GM12892 (cell line): ENCODE measurements around the gene ZC2HC1B.
"Not testable (repeated sequence)": the region's sequence is repeated elsewhere in the genome, so short reads cannot be mapped to it uniquely, and the experiment has no call there.

ENCODE experiments used
- DNase-seq: peaks from one replicate; pipeline ENCODE4 v3.0.0; 2011; ENCODE audit not compliant: insufficient read length
- FAIRE-seq: peaks from 2 replicates; lab custom pipeline; 2011; peaks lifted over from hg19 to GRCh38; lab: Jason Lieb, UNC
- POLR2A ChIP-seq: IDR thresholded peaks from 2 replicates; pipeline ENCODE4 v1.6.1; 2011; ENCODE audit warnings: low read depth, low read length, control low read depth
- POLR2AphosphoS5 ChIP-seq: IDR thresholded peaks from 2 replicates; pipeline ENCODE4 v1.6.1; 2011; ENCODE audit warnings: low read depth, low read length, control low read depth
- TAF1 ChIP-seq: IDR thresholded peaks from 2 replicates; pipeline ENCODE4 v1.6.1; 2011; ENCODE audit warnings: low read depth, mild to moderate bottlenecking, control low read depth, low read length, borderline replicate concordance

Gene ZC2HC1B

DNA sequence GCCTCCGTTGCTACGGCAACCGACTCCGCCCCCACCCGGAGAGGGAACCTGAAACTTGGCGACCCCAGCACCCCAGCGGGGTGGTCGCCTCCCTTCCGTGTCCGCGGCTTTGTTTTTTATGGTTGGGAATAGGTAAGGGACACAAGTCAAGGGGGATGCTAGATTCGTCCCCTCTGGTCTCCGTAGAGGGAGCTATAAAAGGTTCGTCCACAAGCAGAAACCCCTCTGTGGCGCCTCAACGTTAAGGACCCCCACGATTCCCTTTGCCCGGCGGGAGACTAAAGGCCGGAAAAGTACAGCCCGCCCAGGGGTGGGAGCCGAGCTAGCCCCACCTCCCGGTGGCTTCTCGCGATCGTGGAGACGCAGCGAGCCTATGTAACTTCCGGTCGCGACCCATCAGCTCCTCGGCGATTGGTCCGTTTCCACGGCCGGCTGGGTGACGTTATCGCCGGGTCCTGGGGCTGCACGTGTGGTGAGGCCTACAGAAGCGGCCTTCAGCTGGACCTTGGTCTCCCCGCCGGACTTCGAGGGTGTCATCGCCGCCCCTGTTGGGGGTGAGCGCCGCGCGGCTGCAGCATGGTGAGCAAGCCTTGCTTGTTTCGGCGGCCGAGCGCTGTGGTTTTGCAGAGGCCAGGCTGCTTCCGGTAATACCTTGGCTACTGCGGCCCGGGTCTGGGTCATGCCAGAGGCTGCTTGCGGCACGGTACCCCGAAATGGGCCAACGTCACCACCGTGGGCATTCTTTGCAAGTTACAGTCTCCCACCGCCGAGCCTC lies 21.2 kb upstream of the ZC2HC1B start, which contains the start of gene LTV1:
TSS of gene LTV1 (plus strand) at position 437 of the 775 bp plus-strand sequence. CDS start at position 577, 140 bp downstream.
- peak; percentile 100 for FAIRE-seq
- DNase-seq = peak; percentile 94

DNA sequence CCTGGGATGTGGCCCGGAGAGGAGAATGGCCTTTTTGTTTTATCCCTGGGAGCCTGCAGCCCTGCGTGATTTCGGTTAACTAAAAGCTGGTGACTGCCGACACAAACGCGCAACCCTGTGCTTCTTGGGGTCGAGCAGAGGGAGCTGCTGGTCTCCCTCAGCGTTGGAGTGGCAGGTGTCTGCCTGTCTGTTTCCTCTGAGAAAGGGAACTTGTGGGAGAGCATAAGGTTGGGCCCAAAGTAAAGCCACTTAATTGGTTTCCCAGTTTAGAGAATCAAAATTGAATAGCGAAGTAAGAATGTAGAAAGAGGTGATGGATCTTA lies 20.6 kb upstream of the ZC2HC1B start:
- no peak for DNase-seq
- FAIRE-seq = no peak
- TF ChIP-seq POLR2A (no peak), TAF1 (no peak), POLR2AphosphoS5 (no peak)

More for the DNA sequence above, 21.2 kb upstream of the ZC2HC1B start, which contains the start of gene LTV1:
- TF ChIP-seq TAF1 (0 out of 2 replicates have a peak, but pooled peaks have one; percentile 60), POLR2A (peak; percentile 87), POLR2AphosphoS5 (peak; percentile 89)

DNA sequence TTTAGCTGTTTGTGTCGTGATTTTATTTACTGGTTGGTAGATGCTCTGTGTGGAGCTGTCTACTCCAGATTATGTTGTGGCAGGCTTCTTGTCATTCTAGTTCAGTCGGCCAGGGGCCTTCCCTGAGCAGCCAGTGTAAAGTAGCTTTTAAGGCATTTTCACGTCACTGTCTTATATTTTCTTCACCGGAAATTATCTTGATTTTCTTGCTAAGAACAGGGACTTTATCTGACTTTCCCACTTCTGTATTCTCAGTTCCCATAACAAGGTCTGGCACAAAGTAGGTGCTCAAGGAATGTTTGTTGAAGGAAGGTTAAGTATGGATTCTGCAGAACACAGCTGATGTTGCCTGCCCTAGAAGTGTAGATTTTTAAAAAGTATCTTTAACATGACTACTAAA lies 20.3 kb upstream of the ZC2HC1B start:
- TF ChIP-seq POLR2AphosphoS5 (no peak), POLR2A (no peak), TAF1 (no peak)
- FAIRE-seq = peak; percentile 5
- no peak for DNase-seq

DNA sequence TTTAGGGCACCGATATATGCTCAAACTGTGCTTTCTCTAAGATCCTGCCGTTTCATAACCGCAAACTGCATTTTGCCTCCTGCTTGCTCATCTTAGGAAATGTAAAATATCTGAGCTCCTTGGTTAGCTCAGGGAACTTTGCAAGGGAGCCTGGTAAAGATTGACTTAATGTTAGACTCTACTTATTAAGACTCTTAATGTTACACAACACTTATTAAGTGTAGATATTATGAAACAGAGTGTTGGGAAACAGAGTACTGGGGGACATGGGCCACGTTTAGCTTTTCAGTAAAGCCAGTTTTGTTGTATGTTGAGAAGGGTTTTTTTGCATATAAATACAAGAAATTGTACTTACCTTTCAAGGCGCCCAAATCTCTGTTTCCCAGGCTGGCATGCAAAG lies 19.2 kb upstream of the ZC2HC1B start:
- FAIRE-seq = no peak
- TF ChIP-seq POLR2AphosphoS5 (no peak), POLR2A (no peak), TAF1 (no peak)
- DNase-seq = no peak

DNA sequence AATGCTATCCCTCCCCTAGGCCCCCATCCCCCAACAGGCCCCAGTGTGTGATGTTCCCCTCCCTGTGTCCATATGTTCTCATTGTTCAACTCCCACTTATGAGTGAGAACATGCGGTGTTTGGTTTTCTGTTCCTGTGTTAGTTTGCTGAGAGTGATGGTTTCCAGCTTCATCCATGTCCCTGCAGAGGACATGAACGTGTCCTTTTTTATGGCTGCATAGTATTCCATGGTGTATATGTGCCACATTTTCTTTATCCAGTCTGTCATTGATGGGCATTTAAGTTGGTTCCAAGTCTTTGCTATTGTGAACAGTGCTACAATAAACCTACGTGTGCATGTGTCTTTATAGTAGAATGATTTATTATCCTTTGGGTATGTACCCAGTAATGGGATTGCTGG lies 12.6 kb upstream of the ZC2HC1B start:
- FAIRE-seq, DNase-seq: not testable (repeated sequence)

DNA sequence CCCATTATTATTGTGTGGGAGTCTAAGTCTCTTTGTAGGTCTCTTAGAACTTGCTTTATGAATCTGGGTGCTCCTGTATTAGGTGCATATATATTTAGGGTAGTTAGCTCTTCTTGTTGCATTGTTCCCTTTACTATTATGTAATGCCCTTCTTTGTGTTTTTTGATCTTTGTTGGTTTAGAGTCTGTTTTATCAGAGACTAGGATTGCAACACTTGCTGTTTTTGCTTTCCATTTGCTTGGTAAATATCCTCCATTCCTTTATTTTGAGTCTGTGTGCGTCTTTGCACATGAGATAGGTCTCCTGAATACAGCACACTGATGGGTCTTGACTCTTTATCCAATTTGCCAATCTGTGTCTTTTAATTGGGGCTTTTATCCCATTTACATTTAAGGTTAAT lies 9.2 kb upstream of the ZC2HC1B start:
- not testable (repeated sequence) for FAIRE-seq, DNase-seq

DNA sequence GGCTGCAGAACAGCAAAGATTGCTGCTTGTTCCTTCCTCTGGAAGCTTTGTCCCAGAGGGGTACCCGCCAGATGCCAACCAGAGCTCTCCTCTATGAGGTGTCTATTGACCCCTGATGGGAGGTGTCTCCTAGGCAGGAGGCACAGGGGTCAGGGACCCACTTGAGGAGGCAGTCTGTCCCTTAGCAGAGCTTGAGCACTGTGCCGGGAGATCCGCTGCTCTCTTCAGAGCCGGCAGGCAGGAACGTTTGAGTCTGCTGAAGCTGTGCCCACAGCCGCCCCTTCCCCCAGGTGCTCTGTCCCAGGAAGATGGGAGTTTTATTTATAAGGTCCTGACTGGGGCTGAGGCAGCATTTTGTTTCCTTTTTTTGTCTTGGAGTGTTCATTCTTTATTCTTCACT lies 7.5 kb upstream of the ZC2HC1B start:
- FAIRE-seq, DNase-seq: not testable (repeated sequence)

DNA sequence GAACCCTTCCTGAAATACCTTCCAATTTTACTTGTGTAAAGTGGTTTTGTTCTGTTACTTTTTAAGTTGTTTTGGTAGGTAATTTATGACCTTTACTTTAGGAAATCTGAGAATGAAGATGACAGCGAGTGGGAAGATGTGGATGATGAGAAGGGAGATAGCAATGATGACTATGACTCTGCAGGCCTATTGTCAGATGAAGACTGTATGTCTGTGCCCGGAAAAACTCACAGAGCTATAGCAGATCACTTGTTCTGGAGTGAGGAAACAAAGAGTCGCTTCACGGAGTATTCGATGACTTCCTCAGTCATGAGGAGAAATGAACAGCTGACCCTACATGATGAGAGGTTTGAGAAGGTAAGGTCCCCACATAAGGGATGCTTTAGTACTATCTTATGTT lies 6.6 kb upstream of the ZC2HC1B start:
- FAIRE-seq (no peak), DNase-seq (no peak)
- TF ChIP-seq POLR2AphosphoS5 (no peak), POLR2A (no peak), TAF1 (no peak)

DNA sequence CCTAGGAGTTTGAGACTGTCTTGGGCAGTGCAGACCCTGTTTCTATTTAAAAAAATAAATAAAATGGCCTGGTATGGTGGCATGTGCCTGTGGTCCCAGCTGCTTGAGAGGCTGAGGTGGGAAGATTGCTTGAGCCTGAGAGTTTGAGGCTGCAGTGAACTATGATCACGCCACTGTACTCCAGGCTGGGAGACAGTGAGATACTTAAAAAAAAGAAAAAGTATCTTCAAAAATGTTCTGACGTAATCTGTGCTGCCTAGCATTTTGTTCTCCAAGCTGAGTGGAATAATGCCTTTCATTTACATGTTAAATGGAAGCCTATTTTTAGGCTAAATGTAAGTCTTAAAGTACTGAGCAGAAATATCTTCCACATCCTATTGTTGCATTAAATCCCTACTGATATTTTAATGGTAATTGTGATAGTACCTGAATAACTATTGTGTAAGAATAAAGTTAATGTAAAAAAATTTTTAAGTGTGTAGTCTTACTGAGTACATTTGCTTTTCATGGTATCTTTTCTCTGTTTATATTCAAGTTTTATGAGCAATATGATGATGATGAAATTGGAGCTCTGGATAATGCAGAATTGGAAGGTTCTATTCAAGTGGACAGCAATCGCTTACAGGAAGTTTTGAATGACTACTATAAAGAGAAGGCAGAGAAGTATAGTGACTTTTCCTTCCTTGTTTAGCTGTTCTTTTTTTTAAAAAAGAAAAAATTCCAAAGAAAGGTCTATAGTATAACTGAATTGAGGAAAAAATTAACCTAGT lies 4.2 kb upstream of the ZC2HC1B start:
- TF ChIP-seq POLR2AphosphoS5 (no peak), TAF1 (no peak), POLR2A (no peak)

DNA sequence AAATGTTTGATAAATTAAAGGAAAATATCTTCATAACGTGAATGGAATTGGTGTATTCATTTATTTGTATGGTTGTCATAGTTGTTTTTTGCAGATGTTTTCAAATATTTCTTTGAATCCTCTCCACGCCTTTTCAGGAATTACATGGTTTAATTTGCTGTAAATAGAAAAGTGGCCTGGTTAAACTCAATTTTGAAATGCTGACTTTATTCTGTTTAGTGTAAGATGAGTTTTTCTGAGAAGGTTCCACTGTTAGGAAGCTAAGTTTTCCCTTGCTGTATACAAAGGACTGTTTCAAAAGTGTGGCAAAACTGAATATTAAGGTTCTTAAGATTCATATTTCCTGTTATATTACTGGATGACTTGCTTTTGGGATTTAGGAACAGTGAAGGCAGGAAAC lies 503 bp upstream of the ZC2HC1B start:
- FAIRE-seq = no peak
- DNase-seq = no peak
- TF ChIP-seq POLR2AphosphoS5 (no peak), TAF1 (no peak), POLR2A (no peak)

More for the DNA sequence above, 4.2 kb upstream of the ZC2HC1B start:
- FAIRE-seq (no peak), DNase-seq (no peak)

DNA sequence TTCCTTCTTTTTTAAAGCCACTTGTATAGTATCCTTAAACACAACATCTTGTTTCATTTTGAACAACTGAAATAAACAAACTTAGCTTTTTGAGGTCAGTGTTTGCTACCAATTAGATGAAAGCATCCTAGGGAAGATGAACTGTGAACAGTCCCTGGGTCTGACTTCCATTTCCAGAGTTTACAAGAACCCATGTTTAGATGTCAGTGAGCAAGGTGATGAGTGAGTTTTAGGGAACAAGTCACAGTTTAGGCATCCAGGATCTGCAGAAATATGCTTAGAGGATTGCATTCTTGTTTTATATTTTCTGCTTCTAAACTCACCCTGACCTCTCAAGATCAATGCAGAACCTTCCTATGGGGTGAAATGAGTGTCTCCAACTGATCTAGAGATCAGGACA lies 3.0 kb downstream of the ZC2HC1B start:
- DNase-seq = no peak
- TF ChIP-seq POLR2A = no peak
- TF ChIP-seq POLR2AphosphoS5 = no peak
- TF ChIP-seq TAF1 = no peak
- FAIRE-seq = no peak

DNA sequence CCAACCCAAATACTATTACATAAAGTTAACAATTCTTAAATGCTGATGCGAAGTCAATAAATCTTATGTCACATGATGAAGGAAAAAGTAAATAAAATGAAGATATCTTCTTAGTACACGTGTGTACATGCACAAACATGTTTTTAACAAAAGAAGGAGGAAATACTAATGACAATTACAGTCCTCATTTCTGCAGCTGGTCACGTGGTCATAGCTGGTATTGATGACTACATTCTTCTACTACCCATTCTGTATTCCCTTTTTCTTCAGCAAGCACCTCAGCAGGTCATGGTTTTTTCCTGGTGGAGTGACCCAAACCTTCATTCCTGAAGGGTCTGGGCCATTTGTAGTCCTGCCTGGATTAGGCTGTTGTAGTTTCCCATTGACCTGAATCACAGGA lies 4.5 kb downstream of the ZC2HC1B start:
- not testable (repeated sequence) for FAIRE-seq, DNase-seq

DNA sequence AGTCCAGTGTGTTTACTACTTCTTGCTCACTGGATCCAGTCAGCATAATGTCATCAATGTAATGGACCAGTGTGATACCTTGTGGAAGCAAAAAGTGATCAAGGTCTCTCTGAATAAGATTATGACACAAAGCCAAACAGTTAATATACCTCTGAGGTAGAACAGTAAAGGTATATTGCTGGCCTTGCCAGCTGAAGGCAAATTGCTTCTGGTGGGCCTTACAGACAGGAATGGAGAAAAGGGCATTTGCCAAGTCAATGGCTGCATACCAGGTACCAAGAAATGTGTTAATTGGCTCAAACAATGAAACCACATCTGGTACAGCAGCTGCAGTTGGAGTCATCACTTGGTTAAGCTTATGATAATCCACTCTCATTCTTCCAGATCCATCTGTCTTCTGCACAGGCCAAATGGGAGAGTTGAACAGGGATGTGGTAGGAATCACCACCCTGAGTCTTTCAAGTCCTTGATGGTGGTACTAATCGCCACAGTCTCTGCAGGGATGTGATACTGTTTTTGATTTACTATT lies 7.0 kb downstream of the ZC2HC1B start:
- DNase-seq, FAIRE-seq: not testable (repeated sequence)
